ENCODE results near the gene PCP4L1.

- TF ChIP-seq, protein P1, sequence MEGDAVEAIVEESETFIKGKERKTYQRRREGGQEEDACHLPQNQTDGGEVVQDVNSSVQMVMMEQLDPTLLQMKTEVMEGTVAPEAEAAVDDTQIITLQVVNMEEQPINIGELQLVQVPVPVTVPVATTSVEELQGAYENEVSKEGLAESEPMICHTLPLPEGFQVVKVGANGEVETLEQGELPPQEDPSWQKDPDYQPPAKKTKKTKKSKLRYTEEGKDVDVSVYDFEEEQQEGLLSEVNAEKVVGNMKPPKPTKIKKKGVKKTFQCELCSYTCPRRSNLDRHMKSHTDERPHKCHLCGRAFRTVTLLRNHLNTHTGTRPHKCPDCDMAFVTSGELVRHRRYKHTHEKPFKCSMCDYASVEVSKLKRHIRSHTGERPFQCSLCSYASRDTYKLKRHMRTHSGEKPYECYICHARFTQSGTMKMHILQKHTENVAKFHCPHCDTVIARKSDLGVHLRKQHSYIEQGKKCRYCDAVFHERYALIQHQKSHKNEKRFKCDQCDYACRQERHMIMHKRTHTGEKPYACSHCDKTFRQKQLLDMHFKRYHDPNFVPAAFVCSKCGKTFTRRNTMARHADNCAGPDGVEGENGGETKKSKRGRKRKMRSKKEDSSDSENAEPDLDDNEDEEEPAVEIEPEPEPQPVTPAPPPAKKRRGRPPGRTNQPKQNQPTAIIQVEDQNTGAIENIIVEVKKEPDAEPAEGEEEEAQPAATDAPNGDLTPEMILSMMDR (IDR thresholded peaks at IDR 0.05): no peak
- no peak for TF ChIP-seq ZFX (IDR thresholded peaks at IDR 0.05; ENCODE audit: borderline replicate concordance)
Measured at GRCh38 chr1:161287482-161288054, 29.0 kb downstream of the PCP4L1 start.
